GM21390 (cell line): ENCODE data around the gene STARD13.
A peak's percentile ranks its signal among the peaks of the same experiment; 100 is the strongest.

Source experiments
- ATAC-seq: cut with Tn5 transposase; IDR thresholded peaks from one replicate; pipeline ENCODE4 v1.9.1; 2021; ENCODE audit not compliant: unreplicated experiment

Gene STARD13, protein sequence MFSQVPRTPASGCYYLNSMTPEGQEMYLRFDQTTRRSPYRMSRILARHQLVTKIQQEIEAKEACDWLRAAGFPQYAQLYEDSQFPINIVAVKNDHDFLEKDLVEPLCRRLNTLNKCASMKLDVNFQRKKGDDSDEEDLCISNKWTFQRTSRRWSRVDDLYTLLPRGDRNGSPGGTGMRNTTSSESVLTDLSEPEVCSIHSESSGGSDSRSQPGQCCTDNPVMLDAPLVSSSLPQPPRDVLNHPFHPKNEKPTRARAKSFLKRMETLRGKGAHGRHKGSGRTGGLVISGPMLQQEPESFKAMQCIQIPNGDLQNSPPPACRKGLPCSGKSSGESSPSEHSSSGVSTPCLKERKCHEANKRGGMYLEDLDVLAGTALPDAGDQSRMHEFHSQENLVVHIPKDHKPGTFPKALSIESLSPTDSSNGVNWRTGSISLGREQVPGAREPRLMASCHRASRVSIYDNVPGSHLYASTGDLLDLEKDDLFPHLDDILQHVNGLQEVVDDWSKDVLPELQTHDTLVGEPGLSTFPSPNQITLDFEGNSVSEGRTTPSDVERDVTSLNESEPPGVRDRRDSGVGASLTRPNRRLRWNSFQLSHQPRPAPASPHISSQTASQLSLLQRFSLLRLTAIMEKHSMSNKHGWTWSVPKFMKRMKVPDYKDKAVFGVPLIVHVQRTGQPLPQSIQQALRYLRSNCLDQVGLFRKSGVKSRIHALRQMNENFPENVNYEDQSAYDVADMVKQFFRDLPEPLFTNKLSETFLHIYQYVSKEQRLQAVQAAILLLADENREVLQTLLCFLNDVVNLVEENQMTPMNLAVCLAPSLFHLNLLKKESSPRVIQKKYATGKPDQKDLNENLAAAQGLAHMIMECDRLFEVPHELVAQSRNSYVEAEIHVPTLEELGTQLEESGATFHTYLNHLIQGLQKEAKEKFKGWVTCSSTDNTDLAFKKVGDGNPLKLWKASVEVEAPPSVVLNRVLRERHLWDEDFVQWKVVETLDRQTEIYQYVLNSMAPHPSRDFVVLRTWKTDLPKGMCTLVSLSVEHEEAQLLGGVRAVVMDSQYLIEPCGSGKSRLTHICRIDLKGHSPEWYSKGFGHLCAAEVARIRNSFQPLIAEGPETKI

DNA sequence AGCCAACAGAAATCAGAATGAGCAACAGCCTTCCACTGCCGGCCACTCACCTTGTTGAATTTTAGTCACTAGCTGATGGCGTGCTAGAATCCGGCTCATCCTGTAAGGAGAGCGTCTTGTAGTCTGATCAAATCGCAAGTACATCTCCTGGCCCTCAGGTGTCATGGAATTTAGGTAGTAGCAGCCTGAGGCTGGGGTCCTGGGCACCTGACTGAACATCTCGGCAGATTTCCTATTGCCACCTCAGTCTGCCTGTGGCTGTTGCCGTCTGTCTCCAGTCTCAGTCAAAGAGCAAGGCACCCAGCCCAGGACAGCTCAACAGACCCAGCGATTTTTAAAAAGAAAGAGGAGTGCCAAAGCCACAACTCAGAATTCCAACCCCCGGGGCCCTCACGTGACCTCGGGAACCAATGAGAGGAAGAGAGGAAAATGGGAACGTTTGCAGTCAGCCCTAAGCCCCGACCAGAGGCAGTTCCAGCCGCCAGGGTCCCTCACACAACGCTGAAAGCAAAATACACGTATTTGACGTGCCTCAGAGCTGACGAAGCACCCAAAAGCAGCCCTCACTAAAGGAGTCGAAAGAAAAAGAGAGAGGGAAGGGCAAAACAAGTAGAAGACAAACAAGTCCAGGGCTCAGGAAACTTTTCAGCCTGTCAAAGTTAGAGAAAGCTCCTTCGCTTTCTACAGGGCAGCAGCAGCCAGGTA, at the start of gene STARD13:
Gene STARD13, minus strand, starts transcription at position 336 of the 705 bp plus-strand sequence. Its CDS starts 117 bp downstream, at position 219.
- ATAC-seq: peak; percentile 68

DNA sequence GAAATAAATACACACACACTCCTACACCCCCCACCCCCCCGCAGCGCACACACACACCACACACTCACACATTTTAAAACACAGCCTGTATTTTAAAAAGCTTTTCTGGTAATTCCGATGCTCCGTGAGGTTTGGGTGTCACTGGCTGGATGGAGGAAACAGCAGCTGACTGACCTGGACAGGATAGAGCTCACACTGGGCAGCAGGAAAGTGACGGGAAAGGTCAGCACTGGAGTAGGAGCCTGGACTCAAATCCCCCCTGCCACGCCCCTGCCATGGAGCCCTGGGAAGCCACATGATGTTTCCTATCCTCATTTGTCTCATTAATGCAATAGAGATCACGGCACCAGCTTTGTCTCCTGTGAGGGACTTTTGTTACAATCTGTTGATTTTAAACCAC, 49.3 kb upstream of the STARD13 start:
- ATAC-seq: no peak

DNA sequence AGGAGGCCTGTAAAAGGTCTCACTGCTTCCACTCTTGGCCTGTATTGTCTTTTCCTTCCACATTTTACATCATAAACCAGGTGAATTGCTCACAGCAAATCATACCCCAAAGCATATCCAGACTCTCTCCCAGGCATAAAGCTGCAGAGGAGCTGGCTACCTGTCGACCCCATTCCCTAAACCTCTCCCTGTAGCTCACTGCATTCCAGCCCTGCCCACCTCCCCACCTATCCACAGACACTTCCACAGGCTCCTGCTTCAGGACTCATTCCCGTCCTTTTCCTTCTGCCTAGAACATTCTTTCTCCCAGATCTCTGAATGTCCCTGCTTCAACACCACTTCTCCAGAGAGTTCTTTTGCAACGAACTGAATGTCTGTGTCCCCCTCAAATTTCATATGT, 46.4 kb upstream of the STARD13 start:
- ATAC-seq: no peak

DNA sequence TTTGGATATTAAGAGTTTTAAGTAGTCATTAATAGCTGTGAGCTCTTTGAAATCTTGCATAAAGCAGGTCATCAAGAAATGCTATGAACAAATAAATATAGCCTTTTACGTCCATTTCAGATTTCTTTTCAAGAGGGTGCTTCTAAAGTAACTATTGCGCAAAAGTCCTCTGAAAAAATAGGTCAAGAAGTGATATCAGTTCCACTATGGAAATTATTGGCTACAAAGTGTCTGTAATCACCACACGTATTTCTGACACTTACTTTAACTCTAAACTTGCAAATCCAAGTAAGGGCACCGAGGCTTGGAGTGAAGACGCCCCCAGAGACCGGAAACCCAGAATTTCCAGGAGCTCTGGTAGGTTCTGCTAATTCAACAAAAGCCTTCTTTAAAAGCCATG, 44.9 kb upstream of the STARD13 start:
- ATAC-seq: no peak

- no peak for ATAC-seq
These were observed 43.1 kb upstream of the STARD13 start for GRCh38 chr13:33328701-33329100.

- ATAC-seq: no peak
These were observed 41.2 kb upstream of the STARD13 start for GRCh38 chr13:33326723-33327122.

DNA sequence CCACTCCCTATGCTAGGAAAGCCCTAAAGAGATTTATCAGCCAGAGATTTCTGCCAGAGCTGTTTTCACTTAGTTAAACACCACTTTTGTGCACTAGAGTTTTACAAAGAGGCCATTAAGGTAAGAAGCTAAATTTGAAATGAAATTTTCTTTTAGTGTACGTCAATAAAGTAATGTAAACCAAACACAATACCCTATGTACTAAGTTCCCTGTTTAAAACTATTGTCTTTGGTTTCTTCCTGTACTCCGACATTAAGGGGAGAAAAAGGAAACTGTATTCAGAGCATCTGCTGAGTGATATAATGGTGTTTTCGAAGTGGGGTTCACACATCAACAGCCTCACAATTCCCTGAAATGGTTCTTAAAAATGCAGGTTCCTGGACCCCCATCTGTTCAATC, 40.7 kb upstream of the STARD13 start:
- no peak for ATAC-seq

- no peak for ATAC-seq
These were observed 38.4 kb upstream of the STARD13 start for GRCh38 chr13:33323801-33324510.

- no peak for ATAC-seq
These were observed 37.6 kb upstream of the STARD13 start for GRCh38 chr13:33322965-33323668.

DNA sequence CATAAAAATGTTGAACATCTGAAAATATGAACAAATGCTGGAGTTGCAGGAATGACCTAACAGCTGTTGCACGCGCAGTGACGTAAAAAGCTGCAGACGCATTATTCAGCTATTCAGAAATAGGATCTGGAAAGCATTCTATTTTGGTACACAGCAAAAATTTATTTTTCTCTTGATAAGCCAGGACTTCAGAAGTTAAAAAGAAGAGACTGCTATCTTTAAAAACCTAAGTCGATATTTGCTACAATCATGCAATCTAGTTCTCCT, 36.9 kb upstream of the STARD13 start:
- ATAC-seq: no peak

- ATAC-seq: no peak
These were observed 36.4 kb upstream of the STARD13 start for GRCh38 chr13:33321686-33322542.

DNA sequence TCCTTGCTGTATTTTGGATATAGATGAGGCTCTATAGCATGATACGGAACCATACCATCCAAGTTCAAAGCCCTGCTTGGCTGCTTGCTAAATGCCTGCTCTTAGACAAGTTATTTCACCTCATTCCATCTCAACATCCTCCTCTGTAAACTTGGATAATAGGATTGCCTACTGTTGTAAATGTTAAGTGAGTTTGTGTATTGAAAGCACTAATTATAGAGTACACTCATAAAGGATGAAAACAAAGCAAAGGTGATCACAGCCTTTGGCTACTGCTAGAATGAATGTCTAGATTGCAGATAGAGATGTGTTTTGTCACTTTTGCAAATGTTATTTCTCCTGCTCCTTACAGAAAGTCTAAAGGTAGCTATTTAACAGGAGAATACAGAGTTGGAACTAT, 34.3 kb upstream of the STARD13 start:
- no peak for ATAC-seq

GRCh38 chr13:33318744-33319143, 33.2 kb upstream of the STARD13 start:
- ATAC-seq: no peak

DNA sequence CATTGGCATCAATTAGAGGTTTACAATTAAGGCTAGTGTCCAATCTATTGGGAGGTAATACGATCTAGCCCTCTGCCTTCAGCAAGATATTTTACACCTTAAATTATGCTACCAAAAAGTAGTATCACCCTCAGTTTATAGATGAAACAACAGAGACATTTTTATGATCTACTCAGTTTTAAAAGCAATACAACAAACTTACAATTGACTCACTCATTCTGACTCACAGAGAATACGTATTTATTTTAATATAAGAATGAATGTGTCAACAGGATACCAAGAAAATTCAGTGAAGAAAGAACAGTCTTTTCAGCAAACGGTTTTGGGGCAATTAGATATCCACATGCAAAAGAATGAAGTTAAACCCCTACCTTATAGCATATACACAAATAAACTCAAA, 32.5 kb upstream of the STARD13 start:
- no peak for ATAC-seq

GRCh38 chr13:33316890-33317289, 31.3 kb upstream of the STARD13 start:
- no peak for ATAC-seq

DNA sequence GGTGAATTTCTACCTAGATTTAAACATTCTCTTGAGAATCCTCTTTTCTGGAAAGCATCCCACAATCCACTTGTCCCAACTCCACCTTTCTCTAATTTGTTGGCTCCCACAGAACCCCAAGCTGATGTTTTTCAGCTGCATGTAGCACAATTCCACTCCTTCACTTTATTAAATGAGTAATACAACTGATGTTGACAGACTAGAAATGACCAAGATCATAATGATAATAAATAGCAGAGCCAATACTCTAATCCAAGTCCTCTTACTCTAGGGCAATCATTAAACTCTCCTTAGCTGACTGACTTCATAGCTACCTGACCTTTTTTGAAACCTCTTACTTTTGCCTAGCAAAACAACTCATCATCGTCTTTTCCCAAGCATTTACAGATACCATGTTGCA, 27.9 kb upstream of the STARD13 start:
- ATAC-seq: no peak

DNA sequence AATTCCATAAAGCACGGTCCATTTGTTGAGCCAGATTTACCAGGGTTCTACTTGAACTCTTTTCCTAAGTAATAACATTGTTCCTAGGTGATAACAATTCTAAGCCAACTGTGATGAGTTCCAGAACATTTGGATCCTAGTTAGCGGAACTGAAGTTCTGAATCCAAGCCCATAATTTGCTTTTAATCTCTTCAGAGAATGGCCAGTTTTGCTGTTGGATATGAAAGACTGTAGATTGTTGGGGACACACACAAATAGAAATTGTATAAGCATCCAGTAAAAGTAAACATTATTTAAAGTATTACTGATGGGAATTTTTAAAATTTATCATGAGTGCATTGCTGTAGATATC, 27.3 kb upstream of the STARD13 start:
- ATAC-seq: no peak

DNA sequence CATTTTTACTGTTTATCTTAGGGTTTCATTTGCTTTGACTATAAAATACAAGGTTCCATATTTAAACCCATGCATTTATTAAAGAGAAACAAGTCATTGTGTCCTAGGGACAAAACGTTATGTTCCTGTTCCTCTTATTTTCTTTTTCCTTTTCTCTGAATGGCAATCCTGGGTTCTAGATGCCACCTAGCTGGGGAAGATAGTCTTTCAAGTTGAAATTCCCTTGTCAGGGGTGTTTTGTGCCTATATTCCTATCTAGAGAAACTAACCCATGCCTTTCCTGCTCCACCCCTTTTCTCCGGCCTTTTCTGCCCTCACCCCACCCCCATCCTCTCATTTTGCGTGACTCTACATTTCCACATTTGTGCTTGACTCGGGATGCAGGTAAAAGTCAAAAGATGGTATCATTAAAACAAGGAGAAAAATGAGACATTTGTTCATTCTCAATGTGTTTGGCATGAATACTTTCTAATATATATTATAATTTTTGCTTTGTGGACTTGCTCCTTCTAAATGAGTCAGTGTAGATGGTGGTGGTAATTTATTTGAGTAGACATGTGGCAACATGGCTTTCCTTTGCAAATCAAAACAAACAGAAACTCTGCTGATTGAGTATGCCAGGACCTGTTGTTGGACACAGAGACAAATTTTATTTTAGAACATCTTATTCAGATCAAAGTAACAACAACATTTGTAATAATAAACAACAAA, 26.8 kb upstream of the STARD13 start:
- ATAC-seq: no peak

DNA sequence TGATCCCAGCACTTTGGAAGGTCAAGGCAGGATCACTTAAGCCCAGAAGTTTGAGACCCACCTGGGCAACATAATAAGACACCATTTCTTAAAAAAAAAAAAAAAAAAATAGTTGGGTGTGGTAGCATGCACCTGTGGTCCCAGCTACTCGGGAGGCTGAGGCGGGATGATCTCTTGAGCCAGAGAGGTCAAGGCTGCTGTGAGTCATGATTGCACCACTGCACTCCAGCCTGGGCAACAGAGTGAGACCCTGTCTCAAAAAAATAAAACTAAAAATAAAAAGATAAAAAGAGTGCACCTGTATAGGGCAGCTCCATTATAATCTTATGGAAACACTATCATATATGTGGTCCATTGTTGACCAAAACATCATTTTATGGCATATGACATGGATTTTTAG, 25.5 kb upstream of the STARD13 start:
- ATAC-seq: no peak
